Kidney epithelial cell (primary cell): ENCODE data around the gene DAG1. TPM values are rescaled to one million over a fixed set of nuclear protein-coding genes. Genes with fewer than 3 reads are reported as not detected.

ENCODE experiments used
- DNase-seq: peaks from one replicate; pipeline ENCODE4 v3.0.0-alpha.2; 2010; ENCODE audit warnings: low read depth
- H3K27me3 ChIP-seq: 2 replicates; pipeline ENCODE4 v1.6.0; 2011; ENCODE audit warnings: low read length; ENCODE audit not compliant: control insufficient read depth, insufficient read depth
- H3K36me3 ChIP-seq: 2 replicates; pipeline ENCODE4 v1.5.1; 2011; ENCODE audit warnings: low read length; ENCODE audit not compliant: control insufficient read depth, insufficient read depth
- H3K4me3 ChIP-seq: 2 replicates; pipeline ENCODE4 v1.5.1; 2011; ENCODE audit warnings: low read depth, mild to moderate bottlenecking, control low read depth, low read length
- total RNA-seq: library from RNA; depleted of rRNA; stranded (reverse); fragments of >200 nt; gene quantifications from 2 replicates; pipeline ENCODE4 v1.2.3, GENCODE V29; 2015
- TF ChIP-seq, protein P1 (sequence below): IDR thresholded peaks from 2 replicates; pipeline ENCODE4 v1.5.1; 2011; ENCODE audit warnings: mild to moderate bottlenecking, moderate library complexity, low read length, control low read depth, inconsistent platforms; ENCODE audit not compliant: insufficient read depth, poor library complexity, severe bottlenecking

The DAG1 gene
- total RNA-seq, 1 donor from 2014 or later, result 59.7 TPM

DNA sequence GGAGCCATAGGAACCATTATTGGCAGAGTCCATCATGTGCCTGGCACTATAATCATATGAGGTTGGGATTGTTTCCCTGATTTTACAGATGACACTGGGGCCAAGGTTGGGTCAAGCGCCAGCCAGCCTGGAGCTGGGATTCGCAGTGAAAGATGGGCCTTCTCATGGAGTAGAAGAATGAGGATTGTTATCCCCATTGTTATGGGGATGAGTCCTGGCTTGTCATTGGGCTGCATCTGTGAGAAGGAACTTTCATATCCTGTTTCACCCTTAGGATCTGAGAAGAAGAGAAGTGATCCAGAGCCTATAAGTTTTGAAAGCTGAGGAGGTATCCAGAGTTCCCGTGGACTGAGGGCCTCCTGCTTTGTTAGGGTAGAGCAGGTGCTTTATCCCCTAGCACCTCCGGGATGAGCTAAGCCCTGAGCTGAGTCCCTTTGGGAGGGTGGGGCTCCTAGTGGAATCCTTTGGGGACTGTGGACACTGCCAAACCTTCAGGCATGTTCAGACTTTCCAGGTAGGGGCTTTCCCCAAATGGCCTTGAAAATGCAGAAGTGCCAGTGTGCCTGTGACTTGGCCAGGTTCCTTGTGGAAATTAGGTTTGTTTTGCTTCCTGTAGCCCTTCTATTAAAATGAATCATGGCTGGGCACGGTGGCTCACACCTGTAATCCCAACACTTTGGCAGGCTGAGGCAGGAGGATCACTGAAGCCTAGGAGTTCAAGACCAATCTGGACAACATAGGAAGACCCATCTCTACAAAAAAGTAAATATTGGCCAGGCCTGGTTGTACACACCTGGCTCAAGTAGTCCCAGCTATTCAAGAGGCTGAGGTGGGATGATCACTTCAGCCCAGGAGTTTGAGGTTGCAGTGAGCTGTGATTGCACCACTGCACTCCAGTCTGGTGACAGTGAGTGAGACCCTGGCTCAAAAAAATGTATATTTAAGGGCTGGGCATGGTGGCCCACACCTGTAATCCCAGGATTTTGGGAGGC, 54.0 kb downstream of the DAG1 start:
- no peaks in the 10 kb centered on the region for H3K27me3 ChIP-seq
- no peak overlapping the region for H3K4me3 ChIP-seq
- no peaks in the 10 kb centered on the region for H3K36me3 ChIP-seq
- TF ChIP-seq, protein P1, sequence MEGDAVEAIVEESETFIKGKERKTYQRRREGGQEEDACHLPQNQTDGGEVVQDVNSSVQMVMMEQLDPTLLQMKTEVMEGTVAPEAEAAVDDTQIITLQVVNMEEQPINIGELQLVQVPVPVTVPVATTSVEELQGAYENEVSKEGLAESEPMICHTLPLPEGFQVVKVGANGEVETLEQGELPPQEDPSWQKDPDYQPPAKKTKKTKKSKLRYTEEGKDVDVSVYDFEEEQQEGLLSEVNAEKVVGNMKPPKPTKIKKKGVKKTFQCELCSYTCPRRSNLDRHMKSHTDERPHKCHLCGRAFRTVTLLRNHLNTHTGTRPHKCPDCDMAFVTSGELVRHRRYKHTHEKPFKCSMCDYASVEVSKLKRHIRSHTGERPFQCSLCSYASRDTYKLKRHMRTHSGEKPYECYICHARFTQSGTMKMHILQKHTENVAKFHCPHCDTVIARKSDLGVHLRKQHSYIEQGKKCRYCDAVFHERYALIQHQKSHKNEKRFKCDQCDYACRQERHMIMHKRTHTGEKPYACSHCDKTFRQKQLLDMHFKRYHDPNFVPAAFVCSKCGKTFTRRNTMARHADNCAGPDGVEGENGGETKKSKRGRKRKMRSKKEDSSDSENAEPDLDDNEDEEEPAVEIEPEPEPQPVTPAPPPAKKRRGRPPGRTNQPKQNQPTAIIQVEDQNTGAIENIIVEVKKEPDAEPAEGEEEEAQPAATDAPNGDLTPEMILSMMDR, result no peak
- DNase-seq, result no peak

DNA sequence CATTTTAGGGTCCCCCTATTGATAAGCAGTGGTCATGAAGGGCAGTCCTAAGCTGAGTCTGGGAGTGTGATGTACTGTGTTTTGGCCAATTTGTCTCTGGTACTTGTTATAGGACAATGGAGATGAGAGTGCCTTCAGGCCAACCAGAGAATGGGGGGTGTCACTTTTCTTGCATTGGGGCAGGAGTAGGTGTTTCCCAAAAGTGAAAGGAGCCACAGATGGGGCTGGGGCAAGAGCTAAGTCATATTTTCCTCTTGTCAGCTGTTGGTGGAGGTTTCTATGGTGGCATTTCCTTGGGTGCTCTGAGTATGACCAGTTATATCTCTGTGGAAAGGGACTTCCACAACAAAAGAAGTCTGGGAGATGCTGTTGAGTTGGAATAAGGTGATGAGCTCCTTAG, 59.5 kb downstream of the DAG1 start:
- no peaks in the 10 kb centered on the region for H3K27me3 ChIP-seq
- DNase-seq, result no peak
- TF ChIP-seq, protein P1, result no peak
- H3K36me3 ChIP-seq, result peaks cover 2% of the 10 kb centered on the region
- H3K4me3 ChIP-seq, result no peak overlapping the region

DNA sequence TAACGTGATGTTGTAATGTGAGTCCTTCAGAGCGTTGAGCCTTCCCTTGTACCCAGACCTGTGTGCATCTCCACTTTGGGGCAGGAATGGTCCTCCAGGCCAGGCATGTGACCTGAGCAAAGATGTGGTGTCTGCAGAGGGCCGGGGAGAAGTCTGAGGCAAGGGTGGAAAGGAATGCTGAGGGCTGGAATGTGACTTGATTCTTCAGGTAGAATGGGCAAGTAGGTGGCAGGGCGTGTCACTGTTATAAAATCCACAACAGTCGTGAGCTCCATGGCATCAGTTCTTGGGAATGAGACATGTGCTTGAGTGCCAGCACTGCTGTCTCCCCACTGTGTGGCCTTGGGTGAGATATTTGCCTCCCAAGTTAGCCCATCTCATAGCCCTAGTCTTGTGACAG, 60.2 kb downstream of the DAG1 start:
- Histone ChIP-seq H3K4me3 (no peak overlapping the region), H3K27me3 (no peaks in the 10 kb centered on the region), H3K36me3 (peaks cover 2% of the 10 kb centered on the region)
- no peak for DNase-seq
- TF ChIP-seq, protein P1, result no peak

DNA sequence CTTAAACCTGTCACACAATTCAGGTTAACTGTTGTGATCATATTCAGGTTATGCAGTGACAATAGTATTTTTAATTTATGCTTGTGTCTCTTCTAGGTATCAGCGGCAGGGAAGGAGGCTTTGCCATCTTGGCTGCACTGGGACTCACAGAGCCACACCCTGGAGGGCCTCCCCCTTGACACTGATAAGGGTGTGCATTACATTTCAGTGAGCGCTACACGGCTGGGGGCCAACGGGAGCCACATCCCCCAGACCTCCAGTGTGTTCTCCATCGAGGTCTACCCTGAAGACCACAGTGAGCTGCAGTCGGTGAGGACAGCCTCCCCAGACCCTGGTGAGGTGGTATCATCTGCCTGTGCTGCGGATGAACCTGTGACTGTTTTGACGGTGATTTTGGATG, 60.6 kb downstream of the DAG1 start:
- H3K27me3 ChIP-seq, result no peaks in the 10 kb centered on the region
- TF ChIP-seq, protein P1, result no peak
- peaks cover 2% of the 10 kb centered on the region for H3K36me3 ChIP-seq
- no peak overlapping the region for H3K4me3 ChIP-seq
- no peak for DNase-seq

DNA sequence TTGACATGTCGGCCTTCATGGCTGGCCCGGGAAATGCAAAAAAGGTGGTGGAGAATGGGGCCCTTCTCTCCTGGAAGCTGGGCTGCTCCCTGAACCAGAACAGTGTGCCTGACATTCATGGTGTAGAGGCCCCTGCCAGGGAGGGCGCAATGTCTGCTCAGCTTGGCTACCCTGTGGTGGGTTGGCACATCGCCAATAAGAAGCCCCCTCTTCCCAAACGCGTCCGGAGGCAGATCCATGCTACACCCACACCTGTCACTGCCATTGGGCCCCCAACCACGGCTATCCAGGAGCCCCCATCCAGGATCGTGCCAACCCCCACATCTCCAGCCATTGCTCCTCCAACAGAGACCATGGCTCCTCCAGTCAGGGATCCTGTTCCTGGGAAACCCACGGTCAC, 61.2 kb downstream of the DAG1 start:
- TF ChIP-seq, protein P1, result no peak
- H3K4me3 ChIP-seq, result no peak overlapping the region
- H3K36me3 ChIP-seq, result peaks cover 2% of the 10 kb centered on the region
- H3K27me3 ChIP-seq, result no peaks in the 10 kb centered on the region
- DNase-seq, result no peak

DNA sequence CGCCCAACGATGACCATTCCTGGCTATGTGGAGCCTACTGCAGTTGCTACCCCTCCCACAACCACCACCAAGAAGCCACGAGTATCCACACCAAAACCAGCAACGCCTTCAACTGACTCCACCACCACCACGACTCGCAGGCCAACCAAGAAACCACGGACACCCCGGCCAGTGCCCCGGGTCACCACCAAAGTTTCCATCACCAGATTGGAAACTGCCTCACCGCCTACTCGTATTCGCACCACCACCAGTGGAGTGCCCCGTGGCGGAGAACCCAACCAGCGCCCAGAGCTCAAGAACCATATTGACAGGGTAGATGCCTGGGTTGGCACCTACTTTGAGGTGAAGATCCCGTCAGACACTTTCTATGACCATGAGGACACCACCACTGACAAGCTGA, 61.6 kb downstream of the DAG1 start:
- Histone ChIP-seq H3K27me3 (no peaks in the 10 kb centered on the region), H3K4me3 (no peak overlapping the region), H3K36me3 (peaks cover 2% of the 10 kb centered on the region)
- no peak for DNase-seq
- TF ChIP-seq, protein P1, result no peak
